Measurements from ENCODE around the gene ADCY7.

ADCY7 gene

DNA sequence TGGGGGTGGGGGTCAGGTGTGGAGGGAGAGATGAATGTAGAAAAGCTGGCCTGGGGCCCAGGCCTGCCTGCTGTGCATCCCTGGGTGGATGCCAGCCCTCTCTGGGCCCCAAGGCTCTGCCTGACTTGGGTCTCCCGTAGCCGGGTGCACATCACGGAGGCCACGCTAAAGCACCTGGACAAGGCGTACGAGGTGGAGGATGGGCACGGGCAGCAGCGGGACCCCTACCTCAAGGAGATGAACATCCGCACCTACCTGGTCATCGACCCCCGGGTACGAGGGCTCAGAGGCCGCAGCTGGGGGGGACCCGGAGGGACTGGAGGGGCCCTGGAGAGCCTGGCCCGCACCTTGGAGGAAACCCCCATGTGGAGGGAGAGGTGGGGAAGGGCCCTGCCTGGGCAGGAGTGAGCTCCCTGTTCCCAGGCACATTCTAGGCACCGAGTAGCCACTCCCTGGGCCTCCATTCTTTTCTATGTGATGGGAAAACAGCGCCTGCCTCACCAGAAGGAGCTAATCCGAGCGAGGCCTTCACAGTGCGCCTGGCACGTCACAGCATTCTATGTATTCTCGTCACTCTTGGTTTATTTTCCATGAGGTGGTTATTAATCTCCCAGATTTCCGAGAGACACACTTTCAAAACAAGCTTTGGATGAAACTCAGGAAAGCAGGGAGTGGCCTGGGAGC, 34.7 kb downstream of the ADCY7 start:
- DNase-seq, result no peak

DNA sequence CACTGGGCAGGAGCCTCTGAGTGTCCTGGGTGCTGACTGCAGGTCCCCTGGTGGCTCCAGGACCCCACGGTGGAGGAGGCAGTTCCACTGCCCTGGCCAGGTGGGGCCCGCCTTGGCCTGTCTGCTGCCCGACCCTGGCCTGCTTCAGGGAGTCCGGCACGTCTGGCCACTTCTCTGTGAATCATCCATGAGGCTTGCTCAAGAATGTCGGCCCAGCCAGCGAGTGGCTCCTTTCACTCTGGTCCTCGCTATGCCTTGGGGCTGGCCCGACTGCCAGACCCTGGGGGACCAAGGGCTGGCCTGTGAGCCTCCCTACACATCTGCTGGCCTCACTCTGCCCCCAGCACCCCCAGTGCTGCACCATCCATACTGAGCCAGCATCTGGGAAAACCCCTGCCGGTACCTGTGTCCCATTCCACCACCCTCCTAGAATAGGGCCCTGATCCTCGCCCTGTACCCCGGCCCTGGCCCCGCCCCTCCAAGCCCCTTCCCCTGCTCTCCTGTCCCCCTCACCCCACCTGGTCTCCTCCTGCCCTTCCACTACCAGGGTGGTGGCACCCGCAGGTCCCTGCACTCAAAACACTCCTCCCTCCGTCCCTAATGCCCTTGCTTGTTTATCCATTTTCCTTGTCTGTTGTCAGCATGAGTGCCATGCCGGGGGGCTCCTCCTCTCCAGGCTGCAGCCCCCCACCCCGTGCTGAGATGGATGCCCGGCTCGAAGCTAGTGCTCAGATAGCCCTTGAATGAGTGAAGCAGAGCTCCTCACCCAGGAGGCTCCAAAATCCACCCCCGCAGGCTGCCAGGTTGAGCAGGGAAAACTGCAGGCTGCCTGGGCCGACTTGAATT, 35.5 kb downstream of the ADCY7 start:
- no peak for DNase-seq

DNA sequence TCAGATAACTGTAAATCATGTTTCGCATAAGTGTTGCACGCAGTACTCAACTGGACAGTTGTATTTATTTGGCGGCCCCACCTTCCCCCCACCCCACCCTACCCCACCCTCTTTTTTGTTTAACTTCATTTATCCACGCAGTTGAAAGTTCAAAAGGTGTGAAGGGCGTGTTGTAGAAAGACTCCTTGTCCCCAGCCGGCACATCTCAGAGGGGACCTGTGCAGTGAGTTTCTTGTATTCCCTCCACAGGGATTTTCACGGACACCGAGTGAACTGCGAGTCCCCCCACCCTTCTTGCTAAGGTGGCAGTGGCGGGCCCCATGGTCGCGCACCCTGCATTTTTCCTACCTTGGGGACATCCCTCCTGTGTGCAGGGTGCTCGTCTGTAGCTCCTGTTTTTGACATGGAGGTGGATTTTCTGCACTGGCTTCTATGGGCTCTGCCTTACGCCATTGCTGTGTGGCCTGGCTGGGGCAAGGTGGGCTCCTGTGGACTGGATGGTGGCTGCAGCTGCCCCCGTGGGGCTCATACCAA, 36.2 kb downstream of the ADCY7 start:
- no peak for DNase-seq

DNA sequence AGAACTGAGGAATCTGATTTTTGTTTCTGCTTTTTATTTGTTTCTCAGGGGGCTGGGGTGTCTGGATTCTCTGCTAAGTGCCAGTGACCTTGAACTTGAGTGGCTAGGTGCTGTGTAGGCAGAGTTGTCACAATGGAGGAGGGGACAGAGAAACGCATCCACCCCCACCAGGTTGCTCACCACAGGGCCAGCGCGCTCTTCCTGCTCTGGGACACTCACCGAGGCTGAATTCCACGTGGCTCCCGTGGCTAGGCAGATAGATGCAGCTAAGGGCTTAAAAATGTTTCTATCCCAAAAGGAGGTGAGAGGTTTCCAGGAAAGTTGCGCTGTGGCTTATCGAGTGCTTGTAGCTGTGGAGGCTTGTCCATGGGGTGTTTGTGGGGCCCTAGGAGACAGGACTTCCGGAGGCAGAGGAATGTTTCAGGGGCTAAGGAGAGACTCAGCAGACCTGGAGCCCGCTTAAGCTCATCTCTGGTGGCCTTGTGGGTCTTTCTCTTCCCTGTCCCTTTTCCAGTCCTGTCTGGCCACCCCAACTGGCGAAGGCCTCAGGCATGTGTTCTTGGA, 36.8 kb downstream of the ADCY7 start:
- DNase-seq, result no peak

DNA sequence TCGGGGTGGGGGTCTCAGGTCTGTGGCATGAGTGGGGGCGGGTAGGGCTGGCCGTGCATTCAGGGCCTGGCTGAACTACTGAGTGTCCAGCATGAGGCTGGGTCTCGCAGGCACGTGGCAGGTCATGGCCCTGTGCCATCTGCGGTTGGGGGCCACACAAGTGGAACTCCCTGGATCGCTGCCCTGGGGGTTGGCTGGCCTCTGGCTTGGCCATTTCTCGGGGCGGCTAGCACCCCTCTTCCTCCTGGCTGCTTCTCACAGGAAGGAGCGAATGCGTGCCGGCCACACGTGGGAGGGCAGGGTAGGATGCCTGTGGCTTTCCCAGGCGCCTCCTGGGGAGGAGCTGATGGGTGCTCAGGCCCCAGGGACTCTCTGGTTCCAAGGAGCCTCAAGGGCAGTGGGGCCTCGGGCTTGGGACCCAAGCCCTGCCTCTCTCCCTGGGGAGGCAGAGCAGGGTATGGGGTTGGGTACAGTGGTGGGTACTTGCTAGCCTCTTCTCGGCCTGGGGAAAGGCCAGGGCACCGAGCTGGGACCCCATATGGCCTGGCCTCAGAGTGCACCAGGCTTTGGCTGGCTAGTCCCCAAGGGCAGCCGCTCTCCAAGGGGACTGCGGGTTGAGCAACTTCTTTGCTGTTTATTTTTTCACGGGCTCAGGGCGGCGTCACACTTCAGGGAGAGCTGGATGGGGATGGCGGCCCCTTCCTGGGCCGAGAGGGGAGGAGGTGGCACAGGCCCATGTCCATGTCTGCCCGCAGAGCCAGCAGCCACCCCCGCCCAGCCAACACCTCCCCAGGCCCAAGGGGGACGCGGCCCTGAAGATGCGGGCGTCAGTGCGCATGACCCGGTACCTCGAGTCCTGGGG, 37.5 kb downstream of the ADCY7 start:
- no peak for DNase-seq

DNA sequence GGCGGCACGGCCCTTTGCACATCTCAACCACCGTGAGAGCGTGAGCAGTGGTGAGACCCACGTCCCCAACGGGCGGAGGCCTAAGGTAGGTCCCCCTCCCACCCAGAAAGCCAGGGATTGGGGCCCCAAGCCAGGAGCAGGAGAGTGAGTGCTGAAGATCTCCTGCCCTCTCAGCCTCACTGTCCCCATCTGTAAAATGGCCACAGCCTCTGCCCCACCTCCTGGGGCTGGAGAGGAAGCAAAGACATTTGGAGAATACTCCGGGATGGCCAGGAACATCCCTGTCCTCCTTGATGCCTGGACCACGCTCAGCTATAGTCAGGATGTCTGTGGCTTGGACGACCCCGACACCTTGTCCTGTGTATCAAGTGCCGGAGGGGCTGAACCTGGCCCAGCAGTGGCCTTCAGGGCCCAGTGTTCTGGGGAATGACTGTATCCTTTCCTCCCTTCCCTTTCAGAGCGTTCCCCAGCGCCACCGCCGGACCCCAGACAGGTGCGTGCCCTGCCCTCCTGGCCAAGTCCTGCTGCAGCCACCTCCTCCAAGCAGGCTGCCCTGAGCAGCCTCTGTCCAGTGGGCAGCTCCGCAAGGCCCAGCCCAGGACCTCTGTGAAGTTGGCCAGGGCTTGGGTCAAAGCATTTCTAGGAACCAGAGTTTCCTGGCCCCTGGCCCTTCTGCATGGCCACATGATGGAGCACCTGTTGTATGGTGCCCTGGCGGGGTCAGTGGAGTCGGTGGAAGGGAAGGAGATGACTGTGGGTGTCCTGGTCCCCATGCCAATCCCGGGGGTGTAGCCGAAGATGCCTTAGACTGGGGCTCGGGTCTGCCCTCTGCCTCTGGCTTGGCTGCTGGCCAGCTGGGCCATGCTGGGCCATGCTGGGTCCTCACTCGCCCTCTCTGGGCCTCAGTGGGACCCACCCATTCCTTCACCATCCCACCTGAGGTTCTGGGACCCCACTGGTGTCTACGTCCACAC, 38.4 kb downstream of the ADCY7 start:
- DNase-seq, result no peak

DNA sequence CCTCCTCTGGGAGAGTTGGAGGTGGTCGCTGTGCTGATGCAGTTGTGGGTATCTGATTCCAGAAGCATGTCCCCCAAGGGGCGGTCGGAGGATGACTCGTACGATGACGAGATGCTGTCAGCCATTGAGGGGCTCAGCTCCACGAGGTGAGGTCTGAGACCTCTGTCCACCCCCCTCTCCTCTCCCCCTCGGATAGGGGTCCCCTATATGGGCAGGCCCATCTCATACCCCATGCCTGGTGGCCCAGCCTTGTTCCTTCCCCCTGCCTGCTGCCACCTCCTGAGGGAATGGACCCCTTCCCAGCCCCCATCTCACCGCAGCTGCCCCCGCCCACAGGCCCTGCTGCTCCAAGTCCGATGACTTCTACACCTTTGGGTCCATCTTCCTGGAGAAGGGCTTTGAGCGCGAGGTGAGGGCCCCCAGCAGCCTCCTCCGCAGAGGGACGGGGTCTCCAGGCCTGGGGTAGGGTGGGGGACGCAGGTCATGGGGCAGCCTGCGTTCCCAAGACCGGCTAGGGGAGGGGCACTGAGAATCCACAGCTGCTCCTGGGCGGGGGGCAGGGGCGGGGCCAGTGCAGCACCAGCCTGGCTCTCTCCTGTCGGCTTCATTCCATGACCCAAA, 39.2 kb downstream of the ADCY7 start:
- no peak for DNase-seq

DNA sequence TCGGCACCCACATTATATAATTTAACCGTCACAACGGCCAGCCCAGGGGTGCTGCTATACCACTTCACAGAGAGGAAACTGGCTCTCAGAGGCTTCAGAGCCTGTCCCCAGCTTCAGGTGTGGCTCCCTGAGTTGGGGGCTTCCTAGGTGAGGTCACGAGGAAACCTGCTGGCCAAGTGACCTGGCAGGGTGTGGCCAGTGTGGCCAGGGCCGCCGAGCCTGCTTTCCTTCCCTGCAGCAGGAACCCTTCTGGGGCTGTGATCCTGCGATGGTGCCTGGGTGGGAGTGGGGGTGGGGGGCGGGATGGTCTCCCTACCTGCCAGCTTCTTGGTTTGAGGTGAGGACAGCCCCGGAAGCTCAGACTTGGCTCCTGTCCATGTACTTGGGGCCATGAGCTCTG, 39.9 kb downstream of the ADCY7 start:
- DNase-seq, result no peak

DNA sequence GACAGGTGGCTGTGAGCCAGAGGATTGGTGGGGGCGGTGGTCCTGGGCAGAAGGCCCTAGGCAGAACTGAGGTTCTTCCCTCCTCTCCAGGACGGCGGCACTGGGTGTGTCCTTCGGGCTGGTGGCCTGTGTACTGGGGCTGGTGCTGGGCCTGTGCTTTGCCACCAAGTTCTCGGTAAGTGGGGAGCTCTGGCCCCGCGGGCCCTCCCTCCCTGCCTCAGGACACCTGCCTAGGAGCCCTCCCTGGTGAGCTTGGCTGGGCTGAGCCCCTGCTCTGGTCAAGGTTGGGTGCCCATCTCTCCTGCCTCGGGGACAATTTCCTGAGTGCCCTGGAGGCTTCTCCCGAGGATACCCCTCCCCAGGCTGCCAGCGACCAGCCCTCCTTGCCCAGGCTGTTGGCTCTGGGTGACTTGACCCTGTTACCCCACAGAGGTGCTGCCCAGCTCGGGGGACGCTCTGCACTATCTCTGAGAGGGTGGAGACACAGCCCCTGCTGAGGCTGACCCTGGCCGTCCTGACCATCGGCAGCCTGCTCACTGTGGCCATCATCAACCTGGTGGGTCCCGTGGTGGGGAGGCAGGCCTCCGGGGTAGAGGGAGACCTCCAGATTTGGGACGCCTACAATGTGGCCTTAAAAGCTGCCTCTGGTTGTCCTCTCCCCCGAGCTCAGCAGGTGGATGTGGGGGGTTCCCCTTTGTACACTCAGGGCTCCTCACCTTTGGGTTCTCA, 42.0 kb downstream of the ADCY7 start:
- no peak for DNase-seq

DNA sequence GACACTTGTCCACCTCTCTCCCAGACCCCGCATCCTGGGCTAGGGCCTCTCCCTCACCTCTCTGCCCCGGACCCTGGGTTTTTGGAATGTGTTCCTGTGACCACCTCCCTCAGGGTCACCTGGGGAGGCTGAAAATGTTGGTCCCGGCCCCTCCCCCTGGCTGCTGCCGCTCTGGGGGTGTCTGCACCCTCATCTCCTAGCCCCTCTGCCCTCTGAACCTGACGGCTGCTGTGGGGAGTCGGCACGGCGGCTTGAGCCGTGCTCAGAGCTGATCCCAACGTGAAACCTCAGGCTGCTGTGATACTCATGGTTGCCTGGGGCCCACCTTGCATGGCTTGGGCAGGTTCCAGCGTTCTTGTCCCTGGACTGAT, 42.8 kb downstream of the ADCY7 start:
- no peak for DNase-seq

DNA sequence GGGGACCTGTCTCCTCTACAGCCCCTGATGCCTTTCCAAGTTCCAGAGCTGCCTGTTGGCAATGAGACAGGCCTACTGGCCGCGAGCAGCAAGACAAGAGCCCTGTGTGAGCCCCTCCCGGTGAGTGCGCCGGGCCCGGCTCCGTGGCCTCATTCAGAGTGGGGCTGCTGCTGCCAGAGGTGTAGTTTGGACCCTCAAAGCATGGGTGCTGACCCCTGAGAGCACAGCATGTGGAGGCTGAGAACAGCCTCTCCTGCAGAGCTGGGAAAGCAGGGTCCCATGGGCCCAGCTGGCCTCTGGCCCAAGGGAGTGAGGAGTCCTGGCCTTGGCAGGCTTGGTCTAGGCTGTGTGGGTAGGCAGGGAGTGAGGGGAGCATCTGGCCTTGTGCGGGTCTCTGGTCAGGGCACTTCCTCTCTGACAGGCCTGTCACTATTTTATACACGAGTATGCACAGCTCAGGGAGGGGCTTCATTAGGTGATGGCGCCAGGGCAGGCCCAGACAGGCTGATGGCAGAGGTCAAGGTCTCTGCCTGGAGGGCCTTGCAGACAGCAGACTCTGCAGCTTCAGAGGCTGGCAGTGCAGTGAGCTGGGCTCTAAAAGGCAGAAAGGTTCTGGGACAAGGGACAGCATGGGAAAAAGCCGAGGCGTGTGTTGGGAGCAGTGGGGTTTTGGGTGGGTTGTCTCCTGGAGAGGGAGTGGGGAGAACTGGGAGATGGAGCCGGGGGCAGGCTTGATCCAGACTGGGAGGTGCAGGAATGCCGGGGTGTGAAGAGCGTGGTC, 43.4 kb downstream of the ADCY7 start:
- DNase-seq, result no peak

DNA sequence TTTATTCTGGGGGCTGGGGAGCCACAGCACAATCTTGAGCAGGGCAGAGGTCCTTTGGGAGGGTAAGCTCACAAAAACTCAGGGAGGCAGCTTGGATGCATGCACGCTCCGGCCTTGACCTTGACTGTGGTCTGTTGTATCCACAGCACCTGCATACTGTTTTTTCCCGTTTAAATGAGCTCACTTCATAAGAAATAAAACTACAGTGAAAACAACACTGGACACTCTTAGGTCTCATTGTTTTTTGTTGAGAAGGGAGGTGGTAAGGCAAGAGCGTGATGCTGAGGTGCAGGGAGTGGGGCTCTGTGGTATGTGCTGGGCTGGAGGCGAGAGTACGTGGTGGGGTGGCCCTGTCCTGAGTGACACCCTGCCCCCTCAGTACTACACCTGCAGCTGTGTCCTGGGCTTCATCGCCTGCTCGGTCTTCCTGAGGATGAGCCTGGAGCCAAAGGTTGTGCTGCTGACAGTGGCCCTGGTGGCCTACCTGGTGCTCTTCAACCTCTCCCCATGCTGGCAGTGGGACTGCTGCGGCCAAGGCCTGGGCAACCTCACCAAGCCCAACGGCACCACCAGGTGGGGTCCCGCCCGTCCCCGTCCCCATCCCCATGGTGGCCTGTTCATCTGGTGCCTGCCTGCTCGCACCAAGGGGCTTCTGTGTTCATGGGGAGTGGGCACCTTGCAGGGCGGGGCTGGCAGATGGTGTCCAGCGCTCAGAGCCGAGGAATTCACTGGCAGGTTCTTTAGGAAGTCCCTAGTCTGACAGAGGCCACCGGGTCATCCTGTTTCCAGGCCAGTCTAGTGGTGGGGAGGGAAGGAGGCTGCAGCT, 44.2 kb downstream of the ADCY7 start:
- DNase-seq, result no peak

DNA sequence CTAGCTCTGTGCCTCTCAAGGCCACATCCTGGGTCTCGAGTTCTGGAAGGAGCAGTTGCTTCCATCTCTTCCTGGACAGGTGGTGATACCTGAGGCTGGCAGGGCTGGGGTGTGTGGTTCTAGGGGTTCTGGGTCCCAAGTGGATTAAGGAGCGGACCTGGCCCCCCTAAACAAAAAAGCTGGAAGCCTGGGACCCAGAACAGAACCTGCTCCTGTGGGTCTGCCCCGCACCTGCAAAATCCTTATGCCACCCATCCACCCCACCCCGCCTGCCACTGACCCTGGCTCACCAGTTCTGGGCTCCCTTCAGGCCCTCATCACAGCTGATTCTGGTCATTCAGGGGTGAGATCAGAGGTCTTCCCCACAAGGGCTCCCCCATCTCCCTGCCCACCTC, 44.8 kb downstream of the ADCY7 start:
- DNase-seq, result no peak

DNA sequence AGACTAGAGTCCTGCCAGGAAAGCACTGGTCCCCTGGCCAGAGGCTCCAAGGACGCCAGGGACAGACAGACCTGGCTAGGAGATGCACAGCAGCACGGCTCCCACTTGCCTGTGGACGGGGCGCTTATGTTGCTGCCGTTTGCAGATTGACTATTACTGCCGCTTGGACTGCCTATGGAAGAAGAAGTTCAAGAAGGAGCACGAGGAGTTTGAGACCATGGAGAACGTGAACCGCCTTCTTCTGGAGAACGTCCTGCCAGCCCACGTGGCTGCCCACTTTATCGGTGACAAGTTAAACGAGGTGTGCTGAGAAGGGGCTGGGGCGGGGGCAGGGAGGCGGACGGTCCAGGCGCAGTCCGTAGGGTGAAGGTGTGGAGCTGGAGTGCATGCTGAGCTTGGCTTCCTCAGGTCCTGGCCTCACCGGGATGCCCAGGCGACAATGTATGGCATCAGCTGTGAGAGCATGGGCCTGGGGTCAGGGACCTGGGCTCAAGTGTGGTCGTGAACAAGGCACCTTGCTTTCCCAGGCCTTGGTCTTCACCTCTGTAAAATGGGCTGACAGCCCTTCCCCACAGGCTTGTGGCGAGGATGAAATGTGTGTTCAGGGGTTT, 45.6 kb downstream of the ADCY7 start:
- no peak for DNase-seq

DNA sequence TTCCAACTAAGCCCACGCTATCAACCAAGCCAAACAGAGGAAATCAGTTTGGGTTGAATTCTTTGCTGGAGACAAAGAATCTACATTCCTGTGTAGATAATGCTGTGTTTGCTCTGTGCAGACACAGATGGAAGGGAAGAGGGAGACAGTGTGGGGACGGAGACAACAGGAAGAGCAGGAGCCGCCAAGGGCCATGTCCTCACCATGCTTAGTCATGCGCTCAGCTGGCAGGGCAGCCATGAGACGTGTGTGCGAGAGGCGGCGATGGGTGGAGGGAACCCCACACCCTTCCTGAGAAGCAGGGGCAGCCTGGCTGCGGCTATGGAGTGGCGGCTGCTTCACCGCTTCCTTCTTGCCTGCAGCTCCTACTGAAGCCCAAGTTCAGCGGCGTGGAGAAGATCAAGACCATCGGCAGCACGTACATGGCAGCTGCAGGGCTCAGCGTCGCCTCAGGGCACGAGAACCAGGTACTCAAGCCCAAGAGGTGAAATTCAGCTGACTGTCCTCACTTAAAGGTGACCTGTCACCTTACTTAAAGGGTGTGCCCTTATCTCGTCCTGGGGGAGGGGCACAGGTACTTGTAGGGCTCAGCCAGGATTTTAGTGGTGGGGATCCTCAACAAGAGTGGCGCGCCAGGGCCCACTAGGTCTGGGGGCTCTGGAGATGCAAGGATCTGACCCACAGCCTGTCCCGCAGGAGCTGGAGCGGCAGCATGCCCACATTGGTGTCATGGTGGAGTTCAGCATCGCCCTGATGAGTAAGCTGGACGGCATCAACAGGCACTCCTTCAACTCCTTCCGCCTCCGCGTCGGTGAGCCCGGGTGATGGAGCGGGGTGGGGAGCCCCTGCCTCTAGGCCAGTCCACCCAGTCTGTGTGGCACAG, 47.5 kb downstream of the ADCY7 start:
- DNase-seq, result peak in 1 of 4 experiments; percentile 38

DNA sequence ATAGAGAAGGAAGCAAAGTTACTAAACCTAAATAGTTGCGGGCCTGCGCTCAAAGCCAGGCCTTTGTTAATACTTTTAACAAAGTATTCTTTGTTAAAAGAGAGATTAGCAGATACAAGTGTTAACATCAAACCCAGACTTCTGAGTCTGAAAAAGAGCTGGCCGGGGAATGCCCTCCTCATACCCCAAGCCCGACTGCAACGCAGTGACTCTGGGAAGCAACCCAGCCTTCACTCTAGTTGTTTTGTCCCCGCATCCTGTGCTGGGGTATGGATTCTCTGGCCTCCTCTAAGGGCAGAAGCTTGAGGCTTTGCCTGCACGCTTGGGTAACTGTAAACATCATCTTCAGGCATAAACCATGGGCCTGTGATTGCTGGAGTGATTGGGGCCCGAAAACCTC, 48.3 kb downstream of the ADCY7 start:
- no peak for DNase-seq

DNA sequence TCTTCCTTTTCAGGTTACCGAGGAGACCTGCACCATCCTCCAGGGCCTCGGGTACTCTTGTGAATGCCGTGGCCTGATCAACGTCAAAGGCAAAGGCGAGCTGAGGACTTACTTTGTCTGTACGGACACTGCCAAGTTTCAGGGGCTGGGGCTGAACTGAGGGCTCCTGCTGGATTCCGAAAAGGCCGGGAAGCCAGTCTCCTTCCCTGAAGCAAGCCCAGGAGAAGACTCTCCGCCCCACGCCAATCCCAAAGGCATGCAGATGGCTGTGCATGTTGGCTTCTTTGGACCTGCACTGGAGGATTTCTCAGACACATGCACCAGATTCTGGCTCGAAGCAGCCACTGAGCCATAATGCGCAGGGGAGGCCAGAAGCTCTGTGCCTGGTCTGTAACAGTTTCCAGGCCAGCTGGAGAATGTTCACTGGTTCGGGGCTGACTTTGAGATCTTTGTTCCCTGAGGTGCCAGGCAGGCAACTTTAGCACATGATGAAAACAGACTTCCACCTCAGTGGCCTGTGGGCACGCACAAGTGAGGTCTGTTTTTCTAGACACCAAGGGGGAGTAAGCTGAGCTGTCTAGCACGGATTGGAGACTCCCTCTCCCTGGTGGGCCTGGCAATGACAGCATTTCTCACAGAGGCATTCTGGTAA, 49.1 kb downstream of the ADCY7 start:
- DNase-seq, result no peak

Data from activated naive CD4-positive, alpha-beta T cell (primary cell).